SK-N-SH (cell line): ENCODE results near the gene PARVB.

ENCODE experiments used
- CTCF ChIP-seq: fragments of 200-600 bp; sonication (generic); IDR thresholded peaks from 2 replicates; pipeline ENCODE4 v1.6.1; 2017; ENCODE audit warnings: antibody characterized with exemption, mild to moderate bottlenecking, moderate library complexity
- EP300 ChIP-seq, 2 experiments: IDR thresholded peaks; 2 replicates each; pipeline versions ENCODE4 v1.4.0 to v1.6.1; 2012; ENCODE audit warnings: borderline replicate concordance in 1 of 2, low read depth in 1 of 2, low read length in 1 of 2
- FOXJ3 ChIP-seq: sonication (generic); formaldehyde crosslinking; IDR thresholded peaks from 2 replicates; pipeline ENCODE4 v1.5.1; 2020; ENCODE audit warnings: mild to moderate bottlenecking, missing genetic modification reagents
- FOXM1 ChIP-seq: IDR thresholded peaks from 2 replicates; pipeline ENCODE4 v1.4.0; 2012; ENCODE audit warnings: low read depth, mild to moderate bottlenecking
- NFIC ChIP-seq: IDR thresholded peaks from 2 replicates; pipeline ENCODE4 v1.4.0; 2012; ENCODE audit warnings: borderline replicate concordance
- POLR2AphosphoS5 ChIP-seq: IDR thresholded peaks from 2 replicates; pipeline ENCODE4 v1.6.1; 2012; ENCODE audit warnings: low read depth, low read length
- RAD21 ChIP-seq: IDR thresholded peaks from 2 replicates; pipeline ENCODE4 v1.6.1; 2012; ENCODE audit warnings: mild to moderate bottlenecking, low read length
- RCOR1 ChIP-seq: fragments of 150-350 bp; IDR thresholded peaks from 2 replicates; pipeline ENCODE4 v1.6.1; 2017; ENCODE audit warnings: antibody characterized with exemption, low read length
- REST ChIP-seq: IDR thresholded peaks from 2 replicates; pipeline ENCODE4 v1.6.1; 2012; ENCODE audit warnings: mild to moderate bottlenecking, low read depth, low read length, moderate library complexity
- RFX5 ChIP-seq: IDR thresholded peaks from 2 replicates; pipeline ENCODE4 v1.6.1; 2012; ENCODE audit warnings: mild to moderate bottlenecking, improper control_type of control experiment, low read length
- SMC3 ChIP-seq: IDR thresholded peaks from 2 replicates; pipeline ENCODE4 v1.6.1; 2012; ENCODE audit warnings: low read depth, low read length, improper control_type of control experiment
- TAF1 ChIP-seq: IDR thresholded peaks from 2 replicates; pipeline ENCODE4 v1.6.1; 2012; ENCODE audit warnings: low read depth, mild to moderate bottlenecking, low read length, moderate library complexity, borderline replicate concordance
- TCF12 ChIP-seq: IDR thresholded peaks from 2 replicates; pipeline ENCODE4 v1.4.0; 2012
- ZBTB33 ChIP-seq: IDR thresholded peaks from 2 replicates; pipeline ENCODE4 v1.4.0; 2012; ENCODE audit warnings: low read depth, borderline replicate concordance

- TF ChIP-seq CTCF (no peak), RAD21 (no peak), REST (no peak), RFX5 (no peak), NFIC (no peak), ZBTB33 (no peak), FOXM1 (no peak), TAF1 (no peak), TCF12 (no peak), SMC3 (no peak), FOXJ3 (CRISPR knock-in tag) (no peak), POLR2AphosphoS5 (no peak), EP300 (IDR thresholded peaks at IDR 0.05; ENCODE audit: borderline replicate concordance in 1 of 2, low read depth in 1 of 2, low read length in 1 of 2) (no peak), RCOR1 (no peak)
Observed at GRCh38 chr22:44186121-44186510, 162.0 kb downstream of the PARVB start.
